Sigmoid colon (tissue), 7 donors: ENCODE results near the gene IRX6. TPM values are rescaled to one million over a fixed set of nuclear protein-coding genes. Genes with fewer than 3 reads are reported as not detected.

Experiments used
- DNase-seq: peaks from one replicate; pipeline ENCODE4 v3.0.0-alpha.2; 2019
- H3K27ac ChIP-seq, 4 donors: fragments of 200-600 bp; sonication (generic); one replicate each; pipeline ENCODE4 v1.5.1; 2016 to 2019; ENCODE audit warnings: mild to moderate bottlenecking in 1 of 4
- H3K27me3 ChIP-seq, 3 donors: fragments of 200-600 bp; sonication (generic); one replicate each; pipeline ENCODE4 v1.5.1; 2019; ENCODE audit warnings: mild to moderate bottlenecking in 1 of 3
- H3K36me3 ChIP-seq, 4 donors: fragments of 200-600 bp; sonication (generic); one replicate each; pipeline ENCODE4 v1.5.1; 2016 to 2019
- H3K4me1 ChIP-seq, 4 donors: fragments of 200-600 bp; sonication (generic); one replicate each; pipeline ENCODE4 v1.5.1; 2017 to 2019
- H3K4me3 ChIP-seq, 4 donors: fragments of 200-600 bp; sonication (generic); one replicate each; pipeline ENCODE4 v1.5.1; 2017 to 2019; ENCODE audit warnings: mild to moderate bottlenecking in 2 of 4, moderate library complexity in 1 of 4
- H3K9me3 ChIP-seq, 4 donors: fragments of 200-600 bp in 3 of 4; sonication (generic) in 3 of 4; one replicate each; pipeline versions ENCODE4 v1.5.1 to v1.6.1; 2013 to 2019
- CTCF ChIP-seq, 4 experiments: fragments of 450-650 bp in 3 of 4; fragments of 200-600 bp in 1 of 4; IDR thresholded peaks; one replicate each; pipeline ENCODE4 v1.5.1; 2016 to 2019; ENCODE audit warnings: antibody characterized with exemption in 4 of 4, mild to moderate bottlenecking in 3 of 4, moderate library complexity in 2 of 4
- EP300 ChIP-seq, 4 donors: sonication (generic); formaldehyde crosslinking; IDR thresholded peaks; one replicate each; pipeline ENCODE4 v1.6.1; 2017; ENCODE audit warnings: antibody characterized with exemption in 4 of 4
- POLR2A ChIP-seq, 2 donors: fragments of 450-650 bp; IDR thresholded peaks; one replicate each; pipeline ENCODE4 v1.6.1; 2016; ENCODE audit warnings: antibody characterized with exemption in 2 of 2, mild to moderate bottlenecking in 2 of 2, moderate library complexity in 2 of 2
- POLR2AphosphoS5 ChIP-seq, 4 donors: sonication (generic); formaldehyde crosslinking; IDR thresholded peaks; one replicate each; pipeline ENCODE4 v1.6.1; 2017; ENCODE audit warnings: antibody characterized with exemption in 4 of 4
- WGBS, 2 donors: extraction: QIAGEN DNeasy Blood & Tissue Kit; methylation state at CpG; one replicate each; pipeline ENCODE4 v1.1.7; 2013; 5-methylcytosine and 5-hydroxymethylcytosine counted together
- intact Hi-C: fragments of 100-400 bp; cut with DNase I; formaldehyde crosslinking; loops from one replicate; pipeline ENCODE4 v1.15.1; 2023
- polyA plus RNA-seq, 3 donors: library from polyadenylated mRNA; stranded (reverse); fragments of 200-250 nt; gene quantifications; one replicate each; pipeline ENCODE4 v1.2.3, GENCODE V29; 2013
- total RNA-seq, 4 donors: library from RNA; depleted of rRNA; stranded (reverse); fragments of >200 nt; gene quantifications; one replicate each; pipeline ENCODE4 v1.1.0, GENCODE V29; 2016
- donor health status: healthy with polysubstance abuse.
- donor health status: Bipolar disorder and iron deficiency.
- donor health status: healthy.

IRX6 gene
- total and polyA plus RNA-seq, 7 donors = under 0.01 to 0.83 (median 0.23) TPM; not detected in 2

DNA sequence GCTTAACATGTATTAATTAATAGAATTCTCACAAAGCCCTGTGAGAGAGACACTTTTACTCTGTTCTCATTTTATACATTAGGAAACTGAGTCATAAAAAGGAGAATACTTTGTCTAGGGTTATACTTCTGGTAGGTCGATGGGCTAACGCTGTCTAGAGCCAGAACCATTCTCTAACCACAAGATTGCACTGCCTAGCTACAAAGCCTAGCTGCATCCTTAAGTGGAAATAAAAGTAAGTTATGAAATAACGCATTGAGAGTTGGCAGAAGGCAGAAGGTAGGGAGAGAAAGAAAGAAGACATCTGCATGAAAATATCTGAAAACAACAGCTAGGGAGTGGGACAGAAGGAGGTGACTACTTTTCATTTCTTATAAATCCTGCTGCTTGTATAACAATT, 33.2 kb downstream of the IRX6 start:
- H3K4me3 ChIP-seq = no peak overlapping the region
- intact Hi-C loops = no loop called here
- H3K36me3 ChIP-seq = no peaks in the 10 kb centered on the region
- no peaks in the 10 kb centered on the region for H3K4me1 ChIP-seq
- no peak for TF ChIP-seq POLR2AphosphoS5 (IDR thresholded peaks at IDR 0.05)
- TF ChIP-seq POLR2A (IDR thresholded peaks at IDR 0.05) = no peak
- no peak for TF ChIP-seq EP300 (IDR thresholded peaks at IDR 0.05)
- TF ChIP-seq CTCF (IDR thresholded peaks at IDR 0.05) = no peak
- no peaks in the 10 kb centered on the region for H3K27me3 ChIP-seq
- DNase-seq = no peak
- 80 to 82% methylated on average over 3 of the region's 3 CpGs for WGBS, 2 donors
- H3K27ac ChIP-seq = no peak overlapping the region
- H3K9me3 ChIP-seq = peaks cover 0 to 5% (median 0%) of the 10 kb centered on the region in 4 donors

- H3K4me1 ChIP-seq = no peaks in the 10 kb centered on the region
- H3K27ac ChIP-seq = no peak overlapping the region
- WGBS, 2 donors = 70 to 87% methylated on average over 2 of the region's 2 CpGs
- H3K9me3 ChIP-seq = peaks cover 0 to 5% (median 0%) of the 10 kb centered on the region in 4 donors
- intact Hi-C loops = no loop called here
- no peaks in the 10 kb centered on the region for H3K36me3 ChIP-seq
- no peak overlapping the region for H3K4me3 ChIP-seq
- TF ChIP-seq POLR2A (IDR thresholded peaks at IDR 0.05) (no peak), CTCF (IDR thresholded peaks at IDR 0.05) (no peak), EP300 (IDR thresholded peaks at IDR 0.05) (no peak), POLR2AphosphoS5 (IDR thresholded peaks at IDR 0.05) (no peak)
- no peak for DNase-seq
- H3K27me3 ChIP-seq = no peaks in the 10 kb centered on the region
Measured at GRCh38 chr16:55359946-55360345, 35.9 kb downstream of the IRX6 start.

DNA sequence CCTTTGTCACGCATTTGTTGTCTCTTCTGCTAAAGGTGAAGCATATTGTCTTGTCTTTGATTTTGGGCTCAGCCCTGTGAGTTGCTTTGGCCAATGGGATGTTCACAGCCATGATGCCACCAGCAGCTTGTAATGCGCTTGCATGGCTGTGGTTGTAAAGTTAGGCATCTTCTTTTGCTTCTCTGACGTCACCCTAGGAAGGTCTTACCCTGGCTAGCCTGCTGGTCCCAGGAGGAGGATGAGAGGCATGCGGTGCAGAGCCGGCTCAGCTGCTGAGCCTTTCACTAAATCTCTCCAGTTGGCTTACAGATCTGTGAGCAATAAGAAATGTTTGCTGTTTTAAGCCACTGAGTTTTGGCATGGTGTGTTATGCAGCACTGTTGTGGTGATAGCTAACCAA, 40.8 kb downstream of the IRX6 start:
- DNase-seq = no peak
- intact Hi-C loops = no loop called here
- Histone ChIP-seq H3K4me1 (peaks cover 0 to 14% (median 6%) of the 10 kb centered on the region in 4 donors), H3K9me3 (no peaks in the 10 kb centered on the region), H3K27ac (no peak overlapping the region), H3K36me3 (no peaks in the 10 kb centered on the region), H3K27me3 (peaks cover 0 to 20% (median 0%) of the 10 kb centered on the region in 3 donors), H3K4me3 (no peak overlapping the region)
- WGBS, 2 donors = 79 to 80% methylated on average over 5 of the region's 5 CpGs
- no peak for TF ChIP-seq POLR2A (IDR thresholded peaks at IDR 0.05)
- no peak for TF ChIP-seq CTCF (IDR thresholded peaks at IDR 0.05)
- TF ChIP-seq EP300 (IDR thresholded peaks at IDR 0.05) = no peak
- TF ChIP-seq POLR2AphosphoS5 (IDR thresholded peaks at IDR 0.05) = no peak

GRCh38 chr16:55367301-55367811, 43.4 kb downstream of the IRX6 start:
- no peak for DNase-seq
- intact Hi-C loops = no loop called here
- TF ChIP-seq POLR2A (IDR thresholded peaks at IDR 0.05) (no peak), POLR2AphosphoS5 (IDR thresholded peaks at IDR 0.05) (no peak), EP300 (IDR thresholded peaks at IDR 0.05) (no peak), CTCF (IDR thresholded peaks at IDR 0.05) (no peak)
- Histone ChIP-seq H3K27ac (no peak overlapping the region), H3K27me3 (peaks cover 0 to 36% (median 4%) of the 10 kb centered on the region in 3 donors), H3K36me3 (no peaks in the 10 kb centered on the region), H3K4me3 (no peak overlapping the region), H3K9me3 (no peaks in the 10 kb centered on the region), H3K4me1 (peaks cover 0 to 21% (median 6%) of the 10 kb centered on the region in 4 donors)
- 55 to 60% methylated on average over 4 of the region's 4 CpGs for WGBS, 2 donors
